ENCODE data around the gene ZNF284. TPM values are rescaled to one million over a fixed set of nuclear protein-coding genes. Genes with fewer than 3 reads are reported as not detected.

The ZNF284 gene
- total RNA-seq, 6 experiments from 2014 or later = 0.35 to 0.68 (median 0.56) TPM

GRCh38 chr19:44072543-44073401 is 813 bp downstream of the ZNF284 start:
- no peak for DNase-seq
- WGBS (ENCODE audit: insufficient coverage, low coverage, low lambda C conversion rate, missing lambda C conversion rate) = 21% methylated on average over 18 of the region's 18 CpGs
- H3K4me1 ChIP-seq = peaks cover 0 to 8% (median 0%) of the 10 kb centered on the region in 4 donors
- H3K9me3 ChIP-seq = no peaks in the 10 kb centered on the region
- peak in 3 of 4 donors; percentile 10 to 38 (median 21) for ATAC-seq
- TF ChIP-seq CTCF (IDR thresholded peaks at IDR 0.05) (no peak), POLR2A (IDR thresholded peaks at IDR 0.05) (no peak)
- no peaks in the 10 kb centered on the region for H3K27me3 ChIP-seq
- intact Hi-C loops (cut with DNase I) = no loop called here
- H3K27ac ChIP-seq = no peak overlapping the region
- H3K4me3 ChIP-seq = peak overlapping the region; percentile 50 to 72 (median 68)
- H3K36me3 ChIP-seq = no peaks in the 10 kb centered on the region

GRCh38 chr19:44076325-44076724 is 4.4 kb downstream of the ZNF284 start:
- intact Hi-C loops (cut with DNase I) = no loop called here
- 94% methylated on average over 2 of the region's 2 CpGs for WGBS (ENCODE audit: insufficient coverage, low coverage, low lambda C conversion rate, missing lambda C conversion rate)
- H3K36me3 ChIP-seq = no peaks in the 10 kb centered on the region
- H3K4me1 ChIP-seq = peaks cover 0 to 8% (median 0%) of the 10 kb centered on the region in 4 donors
- H3K9me3 ChIP-seq = no peaks in the 10 kb centered on the region
- no peak for DNase-seq
- no peak overlapping the region for H3K4me3 ChIP-seq
- no peak for ATAC-seq
- H3K27ac ChIP-seq = no peak overlapping the region
- TF ChIP-seq POLR2A (IDR thresholded peaks at IDR 0.05) (no peak), CTCF (IDR thresholded peaks at IDR 0.05) (no peak)
- no peaks in the 10 kb centered on the region for H3K27me3 ChIP-seq

GRCh38 chr19:44092108-44092507 is 20.1 kb downstream of the ZNF284 start:
- intact Hi-C loops (cut with DNase I) = no loop called here
- 56% methylated on average over 2 of the region's 4 CpGs for WGBS (ENCODE audit: insufficient coverage, low coverage, low lambda C conversion rate, missing lambda C conversion rate)
- peaks cover 0 to 7% (median 1%) of the 10 kb centered on the region in 4 donors for H3K4me1 ChIP-seq

More at GRCh38 chr19:44092108-44092507, 20.1 kb downstream of the ZNF284 start:
- Histone ChIP-seq H3K27ac (no peak overlapping the region), H3K27me3 (no peaks in the 10 kb centered on the region), H3K4me3 (no peak overlapping the region), H3K36me3 (no peaks in the 10 kb centered on the region), H3K9me3 (peaks cover 0 to 5% (median 0%) of the 10 kb centered on the region in 4 donors)
- TF ChIP-seq POLR2A (IDR thresholded peaks at IDR 0.05) (no peak), CTCF (IDR thresholded peaks at IDR 0.05) (no peak)
- ATAC-seq = no peak
- DNase-seq = no peak
